HepG2 (cell line): ENCODE measurements around the gene BEAN1. TPM values are rescaled to one million over a fixed set of nuclear protein-coding genes. Genes with fewer than 3 reads are reported as not detected.

Source experiments
- AKNA ChIP-seq: sonication (generic); formaldehyde crosslinking; IDR thresholded peaks from 2 replicates; pipeline ENCODE4 v1.4.0; 2020; ENCODE audit warnings: missing genetic modification reagents, borderline replicate concordance
- FOXK1 ChIP-seq: sonication (generic); formaldehyde crosslinking; IDR thresholded peaks from 2 replicates; pipeline ENCODE4 v1.4.0; 2020; ENCODE audit warnings: low read depth, missing genetic modification reagents, borderline replicate concordance
- MYC ChIP-seq: sonication (generic); formaldehyde crosslinking; IDR thresholded peaks from 2 replicates; pipeline ENCODE4 v1.9.0; 2021; ENCODE audit warnings: missing genetic modification reagents, borderline replicate concordance
- NCOA1 ChIP-seq: sonication (generic); formaldehyde crosslinking; IDR thresholded peaks from 2 replicates; pipeline ENCODE4 v1.9.0; 2021; ENCODE audit warnings: missing genetic modification reagents
- ZNF318 ChIP-seq: sonication (generic); formaldehyde crosslinking; IDR thresholded peaks from 2 replicates; pipeline ENCODE4 v1.4.0; 2020; ENCODE audit warnings: mild to moderate bottlenecking, missing genetic modification reagents
- ZNF850 ChIP-seq: sonication (generic); formaldehyde crosslinking; conservative IDR thresholded peaks from 2 replicates; pipeline ENCODE4 v1.9.0; 2021; ENCODE audit warnings: mild to moderate bottlenecking, missing genetic modification reagents
- polyA plus RNA-seq, 8 experiments: library from polyadenylated mRNA; depleted of rRNA in 3 of 8; stranded (reverse) in 7 of 8; unstranded in 1 of 8; fragments of >200 nt; fragmentation: Illumina TruSeq in 4 of 8; extraction: Trizol in 4 of 8; gene quantifications; 2 replicates each; pipeline versions ENCODE4 v1.2.1 to v1.2.3, GENCODE V29; 2011 to 2016; ENCODE audit warnings: low read depth in 4 of 8, missing spikeins in 1 of 8, mixed read lengths in 1 of 8; ENCODE audit not compliant: insufficient read depth in 1 of 8
- total RNA-seq, 5 experiments: library from RNA; depleted of rRNA; stranded (reverse); fragments of >200 nt; fragmentation: Illumina TruSeq; extraction: Trizol; gene quantifications; 2 replicates each; pipeline ENCODE4 v1.2.3, GENCODE V29; 2016; ENCODE audit warnings: low read depth in 1 of 5
- TF ChIP-seq, protein P1 (sequence below): IDR thresholded peaks from 2 replicates; pipeline ENCODE4 v1.6.1; 2012; ENCODE audit warnings: low read depth, low read length, improper control_type of control experiment
- TF ChIP-seq, protein P2 (sequence below): sonication (generic); formaldehyde crosslinking; IDR thresholded peaks from 2 replicates; pipeline ENCODE4 v1.4.0; 2020; ENCODE audit warnings: missing genetic modification reagents

BEAN1 gene
- total and polyA plus RNA-seq, 2 of the 13 experiments (the other 11 are each of a cell fraction or from before 2014, with no cell fraction given), result 0.53 to 1.4 TPM

DNA sequence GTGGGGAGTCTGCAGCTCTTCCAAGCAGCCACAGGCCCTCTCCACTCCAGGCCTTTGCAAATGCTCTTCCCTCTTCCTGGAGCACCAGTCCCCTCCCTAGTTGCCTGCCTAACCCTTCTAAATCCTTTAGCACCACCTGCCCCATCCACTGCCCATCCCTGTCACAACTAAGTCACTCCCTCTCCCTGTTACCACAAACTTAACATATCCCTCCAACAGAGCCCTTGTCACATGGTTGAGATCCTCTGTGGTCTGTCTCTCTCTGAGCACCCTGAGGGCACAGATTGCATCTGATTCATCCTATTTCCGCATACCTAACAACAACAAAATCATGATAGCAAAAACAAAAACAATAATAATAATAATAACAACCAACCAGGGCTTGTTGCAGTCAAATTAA lies 11.0 kb upstream of the BEAN1 start (continued):
- TF ChIP-seq ZNF318 (CRISPR knock-in tag), result no peak
- no peak for TF ChIP-seq ZNF850 (CRISPR knock-in tag)
- TF ChIP-seq AKNA (CRISPR knock-in tag), result no peak
- TF ChIP-seq, protein P1, sequence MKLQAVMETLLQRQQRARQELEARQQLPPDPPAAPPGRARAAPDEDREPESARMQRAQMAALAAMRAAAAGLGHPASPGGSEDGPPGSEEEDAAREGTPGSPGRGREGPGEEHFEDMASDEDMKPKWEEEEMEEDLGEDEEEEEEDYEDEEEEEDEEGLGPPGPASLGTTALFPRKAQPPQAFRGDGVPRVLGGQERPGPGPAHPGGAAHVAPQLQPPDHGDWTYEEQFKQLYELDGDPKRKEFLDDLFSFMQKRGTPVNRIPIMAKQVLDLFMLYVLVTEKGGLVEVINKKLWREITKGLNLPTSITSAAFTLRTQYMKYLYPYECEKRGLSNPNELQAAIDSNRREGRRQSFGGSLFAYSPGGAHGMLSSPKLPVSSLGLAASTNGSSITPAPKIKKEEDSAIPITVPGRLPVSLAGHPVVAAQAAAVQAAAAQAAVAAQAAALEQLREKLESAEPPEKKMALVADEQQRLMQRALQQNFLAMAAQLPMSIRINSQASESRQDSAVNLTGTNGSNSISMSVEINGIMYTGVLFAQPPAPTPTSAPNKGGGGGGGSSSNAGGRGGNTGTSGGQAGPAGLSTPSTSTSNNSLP, result no peak
- TF ChIP-seq NCOA1 (CRISPR knock-in tag), result no peak
- no peak for TF ChIP-seq FOXK1 (CRISPR knock-in tag)
- TF ChIP-seq, protein P2, sequence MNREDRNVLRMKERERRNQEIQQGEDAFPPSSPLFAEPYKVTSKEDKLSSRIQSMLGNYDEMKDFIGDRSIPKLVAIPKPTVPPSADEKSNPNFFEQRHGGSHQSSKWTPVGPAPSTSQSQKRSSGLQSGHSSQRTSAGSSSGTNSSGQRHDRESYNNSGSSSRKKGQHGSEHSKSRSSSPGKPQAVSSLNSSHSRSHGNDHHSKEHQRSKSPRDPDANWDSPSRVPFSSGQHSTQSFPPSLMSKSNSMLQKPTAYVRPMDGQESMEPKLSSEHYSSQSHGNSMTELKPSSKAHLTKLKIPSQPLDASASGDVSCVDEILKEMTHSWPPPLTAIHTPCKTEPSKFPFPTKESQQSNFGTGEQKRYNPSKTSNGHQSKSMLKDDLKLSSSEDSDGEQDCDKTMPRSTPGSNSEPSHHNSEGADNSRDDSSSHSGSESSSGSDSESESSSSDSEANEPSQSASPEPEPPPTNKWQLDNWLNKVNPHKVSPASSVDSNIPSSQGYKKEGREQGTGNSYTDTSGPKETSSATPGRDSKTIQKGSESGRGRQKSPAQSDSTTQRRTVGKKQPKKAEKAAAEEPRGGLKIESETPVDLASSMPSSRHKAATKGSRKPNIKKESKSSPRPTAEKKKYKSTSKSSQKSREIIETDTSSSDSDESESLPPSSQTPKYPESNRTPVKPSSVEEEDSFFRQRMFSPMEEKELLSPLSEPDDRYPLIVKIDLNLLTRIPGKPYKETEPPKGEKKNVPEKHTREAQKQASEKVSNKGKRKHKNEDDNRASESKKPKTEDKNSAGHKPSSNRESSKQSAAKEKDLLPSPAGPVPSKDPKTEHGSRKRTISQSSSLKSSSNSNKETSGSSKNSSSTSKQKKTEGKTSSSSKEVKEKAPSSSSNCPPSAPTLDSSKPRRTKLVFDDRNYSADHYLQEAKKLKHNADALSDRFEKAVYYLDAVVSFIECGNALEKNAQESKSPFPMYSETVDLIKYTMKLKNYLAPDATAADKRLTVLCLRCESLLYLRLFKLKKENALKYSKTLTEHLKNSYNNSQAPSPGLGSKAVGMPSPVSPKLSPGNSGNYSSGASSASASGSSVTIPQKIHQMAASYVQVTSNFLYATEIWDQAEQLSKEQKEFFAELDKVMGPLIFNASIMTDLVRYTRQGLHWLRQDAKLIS, result no peak
- no peak for TF ChIP-seq MYC (CRISPR knock-in tag)
